PC-9 (cell line): Measurements from ENCODE around the gene CDC14A. TPM values are rescaled to one million over a fixed set of nuclear protein-coding genes. Genes with fewer than 3 reads are reported as not detected.
"Not testable (repeated sequence)": the region's sequence is repeated elsewhere in the genome, so short reads cannot be mapped to it uniquely, and the experiment has no call there.

Experiments
- BruUV-seq: library from RNA; stranded (reverse); fragments of 400-500 nt; replicated peaks from 2 replicates; lab custom pipeline; 2021; lab: Mats Ljungman, UMichigan
- CTCF ChIA-PET: fragments of 300-600 bp; sonication (Branson Sonifier 250); formaldehyde crosslinking; loops from one replicate; lab custom pipeline; 2022; ENCODE audit warnings: antibody characterized with exemption; lab: Charles Lee
- POLR2A ChIA-PET: fragments of 300-600 bp; sonication (Branson Sonifier 250); formaldehyde crosslinking; loops from one replicate; lab custom pipeline; 2022; ENCODE audit warnings: antibody characterized with exemption; ENCODE audit not compliant: unreplicated experiment; lab: Charles Lee
- DNase-seq, 2 experiments: peaks; one replicate each; pipeline versions ENCODE4 v3.0.0 to v3.0.0-alpha.2; 2015 to 2022; ENCODE audit warnings: mixed read lengths in 1 of 2
- H2AFZ ChIP-seq: fragments of 200-600 bp; sonication (generic); 2 replicates; pipeline ENCODE4 v1.8.1; 2017; ENCODE audit warnings: antibody characterized with exemption
- H3F3A ChIP-seq: fragments of 200-600 bp; sonication (generic); 2 replicates; pipeline ENCODE4 v1.8.1; 2017; ENCODE audit warnings: antibody characterized with exemption, mild to moderate bottlenecking, low read depth; ENCODE audit not compliant: insufficient read depth
- H3K27ac ChIP-seq: fragments of 200-600 bp; sonication (generic); 2 replicates; pipeline ENCODE4 v1.6.1; 2016; ENCODE audit warnings: mixed run types
- H3K27me3 ChIP-seq: fragments of 200-600 bp; sonication (generic); 2 replicates; pipeline ENCODE4 v1.6.1; 2016; ENCODE audit warnings: low read depth, mixed run types; ENCODE audit not compliant: insufficient read depth
- H3K36me3 ChIP-seq: fragments of 200-600 bp; sonication (generic); 2 replicates; pipeline ENCODE4 v1.6.1; 2016; ENCODE audit warnings: low read depth, mixed run types
- H3K4me1 ChIP-seq: fragments of 200-600 bp; sonication (generic); replicated peaks from 2 replicates; pipeline ENCODE4 v1.6.1; 2016; ENCODE audit warnings: mixed run types; ENCODE audit not compliant: insufficient read depth
- H3K4me2 ChIP-seq: fragments of 200-600 bp; sonication (generic); 2 replicates; pipeline ENCODE4 v1.6.1; 2017; ENCODE audit warnings: mixed run types
- H3K4me3 ChIP-seq: fragments of 200-600 bp; sonication (generic); 2 replicates; pipeline ENCODE4 v1.6.1; 2016; ENCODE audit warnings: mixed run types
- H3K79me2 ChIP-seq: fragments of 200-600 bp; sonication (generic); 2 replicates; pipeline ENCODE4 v1.6.1; 2017; ENCODE audit warnings: low read depth, mixed run types
- H3K9me2 ChIP-seq: fragments of 200-600 bp; sonication (generic); 2 replicates; pipeline ENCODE4 v1.8.1; 2017; ENCODE audit warnings: mild to moderate bottlenecking; ENCODE audit not compliant: insufficient read depth
- H3K9me3 ChIP-seq: fragments of 200-600 bp; sonication (generic); 2 replicates; pipeline ENCODE4 v1.8.1; 2016; ENCODE audit warnings: low read depth; ENCODE audit not compliant: insufficient read depth
- H4K20me1 ChIP-seq: fragments of 200-600 bp; sonication (generic); 2 replicates; pipeline ENCODE4 v1.8.1; 2017; ENCODE audit not compliant: insufficient read depth
- EZH2 ChIP-seq: fragments of 200-600 bp; sonication (generic); IDR thresholded peaks from 2 replicates; pipeline ENCODE4 v1.8.0; 2017; ENCODE audit warnings: antibody characterized with exemption, low read depth
- intact Hi-C: fragments of 100-400 bp; cut with micrococcal nuclease; formaldehyde crosslinking; loops from one replicate; pipeline ENCODE4 v1.10.0; 2022; ENCODE audit not compliant: unreplicated experiment
- total RNA-seq: library from RNA; stranded (reverse); gene quantifications from 2 replicates; pipeline ENCODE4 v1.2.3, GENCODE V29; 2021
- TF ChIP-seq, protein P1 (sequence below): fragments of 200-600 bp; sonication (generic); conservative IDR thresholded peaks from 2 replicates; pipeline ENCODE4 v1.6.1; 2017; ENCODE audit warnings: mixed run types, antibody characterized with exemption, mild to moderate bottlenecking, moderate library complexity

The CDC14A gene
- total RNA-seq, 1 experiment from 2014 or later, result 2.8 TPM

DNA sequence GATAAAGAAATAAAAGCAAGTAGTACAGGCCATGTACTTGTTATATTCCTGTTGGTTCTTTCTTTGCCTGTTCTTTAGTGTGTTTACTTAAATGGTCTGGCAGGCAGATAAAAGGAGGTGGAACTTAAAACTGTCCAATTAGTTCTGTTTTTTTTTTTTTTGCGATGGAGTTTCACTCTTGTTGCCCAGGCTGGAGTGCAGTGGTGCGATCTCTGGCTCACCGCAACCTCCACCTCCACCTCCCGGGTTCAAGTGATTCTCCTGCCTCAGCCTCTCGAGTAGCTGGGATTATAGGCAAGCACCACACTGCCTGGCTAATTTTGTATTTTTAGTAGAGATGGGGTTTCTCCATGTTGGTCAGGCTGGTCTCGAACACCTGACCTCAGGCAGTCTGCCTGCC is 24.6 kb downstream of the CDC14A start:
- H3K27me3 ChIP-seq, intact Hi-C loops, H2AFZ ChIP-seq, H3K27ac ChIP-seq, BruUV-seq, DNase-seq, H3K4me1 ChIP-seq, POLR2A ChIA-PET, H3K9me3 ChIP-seq, H3K4me2 ChIP-seq, H3K9me2 ChIP-seq, H3F3A ChIP-seq, H4K20me1 ChIP-seq, H3K36me3 ChIP-seq, CTCF ChIA-PET, H3K79me2 ChIP-seq, H3K4me3 ChIP-seq: not testable (repeated sequence)

DNA sequence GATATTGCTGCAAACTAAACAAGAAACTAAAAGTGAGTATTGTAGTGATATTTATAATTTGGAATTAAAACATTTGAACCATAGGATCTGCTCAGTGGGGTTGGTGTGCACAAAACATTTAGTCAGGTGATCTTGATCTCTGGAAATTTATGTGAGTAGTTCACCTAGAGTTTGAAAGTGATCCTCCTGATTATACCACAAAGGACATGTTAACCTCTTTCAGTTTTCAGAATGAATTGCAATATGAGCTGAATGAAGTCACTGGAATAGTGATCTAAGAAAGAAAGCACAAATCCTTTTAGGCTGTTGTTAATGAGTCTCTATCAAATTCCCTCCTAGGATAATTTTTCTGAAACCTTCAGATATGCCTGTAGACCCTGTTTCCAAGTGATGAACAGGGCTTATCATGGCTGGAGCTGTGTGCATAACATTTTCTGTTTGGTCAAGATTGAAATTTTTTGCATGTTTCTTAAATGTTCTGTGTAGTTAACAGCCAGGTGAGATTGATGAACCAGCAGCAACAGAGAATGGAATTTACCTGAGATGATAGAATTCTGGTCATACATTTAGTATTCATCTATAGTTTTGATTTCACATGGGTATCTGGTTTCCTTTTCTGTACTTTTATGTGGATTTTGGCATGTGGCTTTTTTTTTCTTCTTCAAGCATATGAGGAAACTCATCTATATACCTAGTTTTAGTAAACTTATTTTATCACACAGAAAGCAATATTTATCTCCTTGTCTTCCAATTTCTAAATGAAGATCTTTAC is 25.5 kb downstream of the CDC14A start:
- POLR2A ChIA-PET, result no interaction called here
- CTCF ChIA-PET, result no interaction called here
- Histone ChIP-seq H3K9me3 (no peaks in the 10 kb centered on the region), H2AFZ (no peak overlapping the region), H3K4me2 (no peak overlapping the region), H3K27me3 (no peaks in the 10 kb centered on the region), H3K4me3 (no peak overlapping the region), H3K4me1 (no peaks in the 10 kb centered on the region), H3K27ac (no peak overlapping the region), H3F3A (no peaks in the 10 kb centered on the region), H3K9me2 (no peaks in the 10 kb centered on the region), H3K79me2 (no peaks in the 10 kb centered on the region), H3K36me3 (no peaks in the 10 kb centered on the region), H4K20me1 (no peaks in the 10 kb centered on the region)
- TF ChIP-seq, protein P1, sequence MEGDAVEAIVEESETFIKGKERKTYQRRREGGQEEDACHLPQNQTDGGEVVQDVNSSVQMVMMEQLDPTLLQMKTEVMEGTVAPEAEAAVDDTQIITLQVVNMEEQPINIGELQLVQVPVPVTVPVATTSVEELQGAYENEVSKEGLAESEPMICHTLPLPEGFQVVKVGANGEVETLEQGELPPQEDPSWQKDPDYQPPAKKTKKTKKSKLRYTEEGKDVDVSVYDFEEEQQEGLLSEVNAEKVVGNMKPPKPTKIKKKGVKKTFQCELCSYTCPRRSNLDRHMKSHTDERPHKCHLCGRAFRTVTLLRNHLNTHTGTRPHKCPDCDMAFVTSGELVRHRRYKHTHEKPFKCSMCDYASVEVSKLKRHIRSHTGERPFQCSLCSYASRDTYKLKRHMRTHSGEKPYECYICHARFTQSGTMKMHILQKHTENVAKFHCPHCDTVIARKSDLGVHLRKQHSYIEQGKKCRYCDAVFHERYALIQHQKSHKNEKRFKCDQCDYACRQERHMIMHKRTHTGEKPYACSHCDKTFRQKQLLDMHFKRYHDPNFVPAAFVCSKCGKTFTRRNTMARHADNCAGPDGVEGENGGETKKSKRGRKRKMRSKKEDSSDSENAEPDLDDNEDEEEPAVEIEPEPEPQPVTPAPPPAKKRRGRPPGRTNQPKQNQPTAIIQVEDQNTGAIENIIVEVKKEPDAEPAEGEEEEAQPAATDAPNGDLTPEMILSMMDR, result no peak
- no peak for TF ChIP-seq EZH2
- no TSS peak for BruUV-seq
- no peak for DNase-seq
- intact Hi-C loops, result no loop called here

DNA sequence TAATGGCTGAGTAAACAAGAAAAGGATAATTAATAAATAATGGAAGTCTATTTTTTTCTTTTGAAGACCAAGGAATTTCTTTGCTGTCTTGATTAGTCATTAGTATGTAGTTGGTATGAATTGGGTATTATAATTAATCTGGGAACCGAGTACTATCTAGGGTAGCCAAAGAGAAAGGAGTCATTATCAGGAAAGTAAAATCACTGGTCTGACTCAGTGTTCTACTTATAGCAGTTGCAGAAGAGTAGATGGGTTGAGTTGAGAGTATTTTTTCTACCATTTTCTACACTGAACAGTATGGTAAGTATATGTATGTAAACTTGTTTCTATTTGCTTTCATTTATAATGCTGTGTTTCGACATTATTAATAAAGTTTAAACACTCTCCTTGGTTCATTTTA is 26.6 kb downstream of the CDC14A start:
- Histone ChIP-seq H3F3A (no peaks in the 10 kb centered on the region), H3K27ac (no peak overlapping the region), H3K36me3 (no peaks in the 10 kb centered on the region), H3K79me2 (no peaks in the 10 kb centered on the region), H3K4me3 (no peak overlapping the region), H2AFZ (no peak overlapping the region), H3K27me3 (no peaks in the 10 kb centered on the region), H3K4me2 (no peak overlapping the region), H3K9me3 (no peaks in the 10 kb centered on the region), H3K9me2 (no peaks in the 10 kb centered on the region), H4K20me1 (no peaks in the 10 kb centered on the region), H3K4me1 (no peaks in the 10 kb centered on the region)
- CTCF ChIA-PET, result no interaction called here
- TF ChIP-seq, protein P1, result no peak
- TF ChIP-seq EZH2, result no peak
- no TSS peak for BruUV-seq
- DNase-seq, result no peak
- POLR2A ChIA-PET, result no interaction called here
- intact Hi-C loops, result no loop called here

DNA sequence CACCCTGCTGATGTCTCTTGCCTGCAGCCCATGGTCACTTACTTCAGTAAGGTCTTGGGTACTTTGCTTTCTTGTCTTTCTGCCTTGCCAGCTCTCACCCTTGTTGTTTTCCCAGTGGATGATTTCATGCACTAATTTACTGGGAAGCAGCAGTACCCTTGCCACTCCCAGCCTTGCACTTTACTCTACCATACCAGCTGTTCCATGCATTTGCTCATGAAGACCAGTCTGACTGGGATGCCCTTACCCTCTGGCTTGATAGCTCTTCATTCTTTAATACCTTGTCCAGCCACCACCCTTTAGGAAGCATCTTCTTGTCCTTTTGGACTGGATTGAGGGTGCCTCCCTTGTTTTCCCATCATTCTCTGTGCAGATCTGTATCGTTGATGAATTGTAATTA is 28.3 kb downstream of the CDC14A start:
- Histone ChIP-seq H3K79me2 (no peaks in the 10 kb centered on the region), H3F3A (no peaks in the 10 kb centered on the region), H3K27me3 (no peaks in the 10 kb centered on the region), H3K4me2 (no peak overlapping the region), H4K20me1 (no peaks in the 10 kb centered on the region), H3K9me2 (no peaks in the 10 kb centered on the region), H3K9me3 (no peaks in the 10 kb centered on the region), H3K36me3 (no peaks in the 10 kb centered on the region), H3K27ac (no peak overlapping the region), H3K4me3 (no peak overlapping the region), H3K4me1 (no peaks in the 10 kb centered on the region), H2AFZ (no peak overlapping the region)
- BruUV-seq, result no TSS peak
- DNase-seq, result no peak
- intact Hi-C loops, result no loop called here
- TF ChIP-seq, protein P1, result no peak
- no peak for TF ChIP-seq EZH2
- ChIA-PET POLR2A (no interaction called here), CTCF (no interaction called here)
